ENCODE measurements around the gene HPSE2. TPM values are rescaled to one million over a fixed set of nuclear protein-coding genes. Genes with fewer than 3 reads are reported as not detected.

HPSE2 gene
- total and polyA plus RNA-seq, 2 donors, result 0.05 to 0.14 TPM

GRCh38 chr10:98586096-98586495 is 649.6 kb downstream of the HPSE2 start:
- H3K4me3 ChIP-seq (ENCODE audit: low read length in 2 of 2), result no peak overlapping the region
- no peak overlapping the region for H3K27ac ChIP-seq (ENCODE audit: low read depth in 1 of 2, low read length in 1 of 2)
- H3K9me3 ChIP-seq (ENCODE audit: control insufficient read depth in 2 of 2, insufficient read depth in 1 of 2, low read length in 1 of 2), result no peaks in the 10 kb centered on the region
- H3K4me1 ChIP-seq (ENCODE audit: control insufficient read depth in 2 of 2, insufficient read depth in 2 of 2, low read length in 2 of 2), result no peaks in the 10 kb centered on the region
- H3K36me3 ChIP-seq (ENCODE audit: control insufficient read depth in 2 of 2, insufficient read depth in 2 of 2, low read length in 1 of 2), result no peaks in the 10 kb centered on the region
- 83% methylated on average over 2 of the region's 2 CpGs for WGBS
- no peak for DNase-seq (ENCODE audit: low read depth in 6 of 9, low spot score in 9 of 9)
- H3K27me3 ChIP-seq (ENCODE audit: control insufficient read depth in 2 of 2, insufficient read depth in 1 of 2, low read length in 1 of 2), result no peaks in the 10 kb centered on the region

- Histone ChIP-seq H3K27ac (ENCODE audit: low read depth in 1 of 2, low read length in 1 of 2) (no peak overlapping the region), H3K9me3 (ENCODE audit: control insufficient read depth in 2 of 2, insufficient read depth in 1 of 2, low read length in 1 of 2) (no peaks in the 10 kb centered on the region), H3K4me1 (ENCODE audit: control insufficient read depth in 2 of 2, insufficient read depth in 2 of 2, low read length in 2 of 2) (no peaks in the 10 kb centered on the region), H3K27me3 (ENCODE audit: control insufficient read depth in 2 of 2, insufficient read depth in 1 of 2, low read length in 1 of 2) (no peaks in the 10 kb centered on the region), H3K4me3 (ENCODE audit: low read length in 2 of 2) (no peak overlapping the region), H3K36me3 (ENCODE audit: control insufficient read depth in 2 of 2, insufficient read depth in 2 of 2, low read length in 1 of 2) (no peaks in the 10 kb centered on the region)
- 44% methylated on average over 2 of the region's 2 CpGs for WGBS
- DNase-seq (ENCODE audit: low read depth in 6 of 9, low spot score in 9 of 9), result no peak
Observed at GRCh38 chr10:98582363-98582762, 653.3 kb downstream of the HPSE2 start.

- DNase-seq (ENCODE audit: low read depth in 6 of 9, low spot score in 9 of 9), result no peak
- Histone ChIP-seq H3K36me3 (ENCODE audit: control insufficient read depth in 2 of 2, insufficient read depth in 2 of 2, low read length in 1 of 2) (no peaks in the 10 kb centered on the region), H3K27ac (ENCODE audit: low read depth in 1 of 2, low read length in 1 of 2) (no peak overlapping the region), H3K9me3 (ENCODE audit: control insufficient read depth in 2 of 2, insufficient read depth in 1 of 2, low read length in 1 of 2) (no peaks in the 10 kb centered on the region), H3K4me1 (ENCODE audit: control insufficient read depth in 2 of 2, insufficient read depth in 2 of 2, low read length in 2 of 2) (no peaks in the 10 kb centered on the region), H3K27me3 (ENCODE audit: control insufficient read depth in 2 of 2, insufficient read depth in 1 of 2, low read length in 1 of 2) (no peaks in the 10 kb centered on the region), H3K4me3 (ENCODE audit: low read length in 2 of 2) (no peak overlapping the region)
Observed at GRCh38 chr10:98577578-98577977, 658.1 kb downstream of the HPSE2 start.

- Histone ChIP-seq H3K4me3 (ENCODE audit: low read length in 2 of 2) (no peak overlapping the region), H3K27me3 (ENCODE audit: control insufficient read depth in 2 of 2, insufficient read depth in 1 of 2, low read length in 1 of 2) (no peaks in the 10 kb centered on the region), H3K9me3 (ENCODE audit: control insufficient read depth in 2 of 2, insufficient read depth in 1 of 2, low read length in 1 of 2) (no peaks in the 10 kb centered on the region), H3K27ac (ENCODE audit: low read depth in 1 of 2, low read length in 1 of 2) (no peak overlapping the region), H3K4me1 (ENCODE audit: control insufficient read depth in 2 of 2, insufficient read depth in 2 of 2, low read length in 2 of 2) (no peaks in the 10 kb centered on the region), H3K36me3 (ENCODE audit: control insufficient read depth in 2 of 2, insufficient read depth in 2 of 2, low read length in 1 of 2) (no peaks in the 10 kb centered on the region)
- DNase-seq (ENCODE audit: low read depth in 6 of 9, low spot score in 9 of 9), result no peak
Observed at GRCh38 chr10:98577168-98577567, 658.5 kb downstream of the HPSE2 start.

- Histone ChIP-seq H3K9me3 (ENCODE audit: control insufficient read depth in 2 of 2, insufficient read depth in 1 of 2, low read length in 1 of 2) (no peaks in the 10 kb centered on the region), H3K4me3 (ENCODE audit: low read length in 2 of 2) (no peak overlapping the region), H3K4me1 (ENCODE audit: control insufficient read depth in 2 of 2, insufficient read depth in 2 of 2, low read length in 2 of 2) (no peaks in the 10 kb centered on the region), H3K27me3 (ENCODE audit: control insufficient read depth in 2 of 2, insufficient read depth in 1 of 2, low read length in 1 of 2) (no peaks in the 10 kb centered on the region), H3K36me3 (ENCODE audit: control insufficient read depth in 2 of 2, insufficient read depth in 2 of 2, low read length in 1 of 2) (no peaks in the 10 kb centered on the region), H3K27ac (ENCODE audit: low read depth in 1 of 2, low read length in 1 of 2) (no peak overlapping the region)
- no peak for DNase-seq (ENCODE audit: low read depth in 6 of 9, low spot score in 9 of 9)
- WGBS, result 67% methylated on average over 4 of the region's 4 CpGs
Observed at GRCh38 chr10:98576096-98576495, 659.6 kb downstream of the HPSE2 start.

- Histone ChIP-seq H3K4me1 (ENCODE audit: control insufficient read depth in 2 of 2, insufficient read depth in 2 of 2, low read length in 2 of 2) (no peaks in the 10 kb centered on the region), H3K27ac (ENCODE audit: low read depth in 1 of 2, low read length in 1 of 2) (no peak overlapping the region), H3K36me3 (ENCODE audit: control insufficient read depth in 2 of 2, insufficient read depth in 2 of 2, low read length in 1 of 2) (no peaks in the 10 kb centered on the region), H3K4me3 (ENCODE audit: low read length in 2 of 2) (no peak overlapping the region), H3K27me3 (ENCODE audit: control insufficient read depth in 2 of 2, insufficient read depth in 1 of 2, low read length in 1 of 2) (no peaks in the 10 kb centered on the region), H3K9me3 (ENCODE audit: control insufficient read depth in 2 of 2, insufficient read depth in 1 of 2, low read length in 1 of 2) (no peaks in the 10 kb centered on the region)
- DNase-seq (ENCODE audit: low read depth in 6 of 9, low spot score in 9 of 9), result no peak
- WGBS, result 73% methylated on average over 5 of the region's 5 CpGs
Observed at GRCh38 chr10:98572594-98572993, 663.1 kb downstream of the HPSE2 start.

- Histone ChIP-seq H3K4me3 (ENCODE audit: low read length in 2 of 2) (no peak overlapping the region), H3K4me1 (ENCODE audit: control insufficient read depth in 2 of 2, insufficient read depth in 2 of 2, low read length in 2 of 2) (no peaks in the 10 kb centered on the region), H3K36me3 (ENCODE audit: control insufficient read depth in 2 of 2, insufficient read depth in 2 of 2, low read length in 1 of 2) (no peaks in the 10 kb centered on the region), H3K27me3 (ENCODE audit: control insufficient read depth in 2 of 2, insufficient read depth in 1 of 2, low read length in 1 of 2) (no peaks in the 10 kb centered on the region), H3K9me3 (ENCODE audit: control insufficient read depth in 2 of 2, insufficient read depth in 1 of 2, low read length in 1 of 2) (no peaks in the 10 kb centered on the region), H3K27ac (ENCODE audit: low read depth in 1 of 2, low read length in 1 of 2) (no peak overlapping the region)
- 94% methylated on average over 5 of the region's 5 CpGs for WGBS
- DNase-seq (ENCODE audit: low read depth in 6 of 9, low spot score in 9 of 9), result no peak
Observed at GRCh38 chr10:98570834-98571233, 664.8 kb downstream of the HPSE2 start.

GRCh38 chr10:98569853-98570252 is 665.8 kb downstream of the HPSE2 start:
- no peaks in the 10 kb centered on the region for H3K36me3 ChIP-seq (ENCODE audit: control insufficient read depth in 2 of 2, insufficient read depth in 2 of 2, low read length in 1 of 2)
- H3K27ac ChIP-seq (ENCODE audit: low read depth in 1 of 2, low read length in 1 of 2), result no peak overlapping the region
- no peaks in the 10 kb centered on the region for H3K4me1 ChIP-seq (ENCODE audit: control insufficient read depth in 2 of 2, insufficient read depth in 2 of 2, low read length in 2 of 2)
- H3K27me3 ChIP-seq (ENCODE audit: control insufficient read depth in 2 of 2, insufficient read depth in 1 of 2, low read length in 1 of 2), result no peaks in the 10 kb centered on the region
- no peak for DNase-seq (ENCODE audit: low read depth in 6 of 9, low spot score in 9 of 9)
- no peaks in the 10 kb centered on the region for H3K9me3 ChIP-seq (ENCODE audit: control insufficient read depth in 2 of 2, insufficient read depth in 1 of 2, low read length in 1 of 2)
- no peak overlapping the region for H3K4me3 ChIP-seq (ENCODE audit: low read length in 2 of 2)

GRCh38 chr10:98568551-98568950 is 667.1 kb downstream of the HPSE2 start:
- Histone ChIP-seq H3K4me3 (ENCODE audit: low read length in 2 of 2) (no peak overlapping the region), H3K4me1 (ENCODE audit: control insufficient read depth in 2 of 2, insufficient read depth in 2 of 2, low read length in 2 of 2) (no peaks in the 10 kb centered on the region), H3K27me3 (ENCODE audit: control insufficient read depth in 2 of 2, insufficient read depth in 1 of 2, low read length in 1 of 2) (no peaks in the 10 kb centered on the region), H3K9me3 (ENCODE audit: control insufficient read depth in 2 of 2, insufficient read depth in 1 of 2, low read length in 1 of 2) (no peaks in the 10 kb centered on the region), H3K36me3 (ENCODE audit: control insufficient read depth in 2 of 2, insufficient read depth in 2 of 2, low read length in 1 of 2) (no peaks in the 10 kb centered on the region), H3K27ac (ENCODE audit: low read depth in 1 of 2, low read length in 1 of 2) (no peak overlapping the region)
- WGBS, result 90% methylated on average over 2 of the region's 2 CpGs
- no peak for DNase-seq (ENCODE audit: low read depth in 6 of 9, low spot score in 9 of 9)
